Measurements from ENCODE around the gene MTA3.

The MTA3 gene

GRCh38 chr2:42804338-42804737 is 235.9 kb downstream of the MTA3 start:
- no peak overlapping the region for H3K4me3 ChIP-seq (ENCODE audit: low read depth, low read length)
- TF ChIP-seq, protein P1, sequence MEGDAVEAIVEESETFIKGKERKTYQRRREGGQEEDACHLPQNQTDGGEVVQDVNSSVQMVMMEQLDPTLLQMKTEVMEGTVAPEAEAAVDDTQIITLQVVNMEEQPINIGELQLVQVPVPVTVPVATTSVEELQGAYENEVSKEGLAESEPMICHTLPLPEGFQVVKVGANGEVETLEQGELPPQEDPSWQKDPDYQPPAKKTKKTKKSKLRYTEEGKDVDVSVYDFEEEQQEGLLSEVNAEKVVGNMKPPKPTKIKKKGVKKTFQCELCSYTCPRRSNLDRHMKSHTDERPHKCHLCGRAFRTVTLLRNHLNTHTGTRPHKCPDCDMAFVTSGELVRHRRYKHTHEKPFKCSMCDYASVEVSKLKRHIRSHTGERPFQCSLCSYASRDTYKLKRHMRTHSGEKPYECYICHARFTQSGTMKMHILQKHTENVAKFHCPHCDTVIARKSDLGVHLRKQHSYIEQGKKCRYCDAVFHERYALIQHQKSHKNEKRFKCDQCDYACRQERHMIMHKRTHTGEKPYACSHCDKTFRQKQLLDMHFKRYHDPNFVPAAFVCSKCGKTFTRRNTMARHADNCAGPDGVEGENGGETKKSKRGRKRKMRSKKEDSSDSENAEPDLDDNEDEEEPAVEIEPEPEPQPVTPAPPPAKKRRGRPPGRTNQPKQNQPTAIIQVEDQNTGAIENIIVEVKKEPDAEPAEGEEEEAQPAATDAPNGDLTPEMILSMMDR (IDR thresholded peaks at IDR 0.05; ENCODE audit: borderline replicate concordance, insufficient read depth, low read depth, low read length), result no peak

GRCh38 chr2:42804891-42805290 is 236.5 kb downstream of the MTA3 start:
- TF ChIP-seq, protein P1 (IDR thresholded peaks at IDR 0.05; ENCODE audit: borderline replicate concordance, insufficient read depth, low read depth, low read length), result no peak

More at GRCh38 chr2:42804891-42805290, 236.5 kb downstream of the MTA3 start:
- no peak overlapping the region for H3K4me3 ChIP-seq (ENCODE audit: low read depth, low read length)

Measured in GM12875 (cell line).